ENCODE data around the gene MTMR11. TPM values are rescaled to one million over a fixed set of nuclear protein-coding genes. Genes with fewer than 3 reads are reported as not detected.

MTMR11 gene
- total RNA-seq, 1 experiment from 2014 or later: 16.0 TPM

GRCh38 chr1:149923626-149924025 lies 13.1 kb downstream of the MTMR11 start:
- CTCF ChIA-PET: no interaction called here
- no TSS peak for BruUV-seq (replicated peaks)
- no peak overlapping the region for H3K27ac ChIP-seq
- no peak for TF ChIP-seq EZH2 (IDR thresholded peaks at IDR 0.05; ENCODE audit: low read depth)
- TF ChIP-seq, protein P1, sequence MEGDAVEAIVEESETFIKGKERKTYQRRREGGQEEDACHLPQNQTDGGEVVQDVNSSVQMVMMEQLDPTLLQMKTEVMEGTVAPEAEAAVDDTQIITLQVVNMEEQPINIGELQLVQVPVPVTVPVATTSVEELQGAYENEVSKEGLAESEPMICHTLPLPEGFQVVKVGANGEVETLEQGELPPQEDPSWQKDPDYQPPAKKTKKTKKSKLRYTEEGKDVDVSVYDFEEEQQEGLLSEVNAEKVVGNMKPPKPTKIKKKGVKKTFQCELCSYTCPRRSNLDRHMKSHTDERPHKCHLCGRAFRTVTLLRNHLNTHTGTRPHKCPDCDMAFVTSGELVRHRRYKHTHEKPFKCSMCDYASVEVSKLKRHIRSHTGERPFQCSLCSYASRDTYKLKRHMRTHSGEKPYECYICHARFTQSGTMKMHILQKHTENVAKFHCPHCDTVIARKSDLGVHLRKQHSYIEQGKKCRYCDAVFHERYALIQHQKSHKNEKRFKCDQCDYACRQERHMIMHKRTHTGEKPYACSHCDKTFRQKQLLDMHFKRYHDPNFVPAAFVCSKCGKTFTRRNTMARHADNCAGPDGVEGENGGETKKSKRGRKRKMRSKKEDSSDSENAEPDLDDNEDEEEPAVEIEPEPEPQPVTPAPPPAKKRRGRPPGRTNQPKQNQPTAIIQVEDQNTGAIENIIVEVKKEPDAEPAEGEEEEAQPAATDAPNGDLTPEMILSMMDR (conservative IDR thresholded peaks at IDR 0.05): no peak
- H3K27me3 ChIP-seq (ENCODE audit: insufficient read depth, low read depth): no peaks in the 10 kb centered on the region
- H3K9me3 ChIP-seq (ENCODE audit: insufficient read depth, low read depth): no peaks in the 10 kb centered on the region
- peaks cover 43% of the 10 kb centered on the region for H3F3A ChIP-seq (ENCODE audit: insufficient read depth, low read depth)
- no peak overlapping the region for H3K4me3 ChIP-seq
- H3K79me2 ChIP-seq (ENCODE audit: low read depth): peaks cover 32% of the 10 kb centered on the region
- no peaks in the 10 kb centered on the region for H3K9me2 ChIP-seq (ENCODE audit: insufficient read depth)
- no peak overlapping the region for H3K4me2 ChIP-seq
- no peak for DNase-seq
- H3K36me3 ChIP-seq (ENCODE audit: low read depth): peaks cover 35% of the 10 kb centered on the region
- peaks cover 7% of the 10 kb centered on the region for H4K20me1 ChIP-seq (ENCODE audit: insufficient read depth)
- no peak overlapping the region for H2AFZ ChIP-seq
- POLR2A ChIA-PET (ENCODE audit: unreplicated experiment): no interaction called here
- peaks cover 17% of the 10 kb centered on the region for H3K4me1 ChIP-seq (replicated peaks; ENCODE audit: insufficient read depth)
- intact Hi-C loops (cut with micrococcal nuclease; ENCODE audit: unreplicated experiment): no loop called here

DNA sequence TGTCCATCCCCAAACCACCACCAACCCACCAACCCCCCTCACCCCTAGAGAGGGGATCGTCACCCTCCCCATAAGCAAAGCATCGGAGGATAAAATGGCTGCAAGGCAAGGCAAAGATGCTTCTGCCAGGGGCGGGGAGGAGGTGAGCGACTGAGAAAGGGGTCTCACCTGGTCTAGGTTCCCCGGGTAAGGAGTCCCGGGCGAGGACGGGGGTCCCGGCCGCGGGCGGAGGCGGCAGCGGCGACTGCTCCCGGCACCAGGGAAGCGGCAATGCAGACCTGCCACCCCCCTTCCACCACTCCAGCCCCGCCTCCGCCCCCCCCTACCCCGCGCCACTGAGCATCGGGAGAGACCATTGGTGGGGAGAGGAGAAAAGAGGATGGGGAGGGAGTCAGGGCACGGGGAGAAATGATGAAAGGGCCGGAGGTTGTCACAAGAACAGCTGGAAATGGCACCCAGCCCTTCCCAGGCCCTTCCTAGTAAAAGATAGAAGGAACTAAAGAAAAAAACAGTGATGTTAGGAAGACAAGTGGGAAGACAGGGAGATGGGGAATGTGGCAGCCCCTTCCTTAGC lies 19.0 kb downstream of the MTMR11 start, which contains the start of gene SV2A:
TSS of gene SV2A (minus strand) at position 274 of the 574 bp plus-strand sequence. CDS start 4,004 bp downstream, outside the sequence.
- Histone ChIP-seq H3K4me2 (no peak within 1 kb of the TSS), H3K4me1 (replicated peaks; ENCODE audit: insufficient read depth) (no peaks in the 10 kb centered on the region), H3K9me2 (ENCODE audit: insufficient read depth) (no peaks in the 10 kb centered on the region), H3K36me3 (ENCODE audit: low read depth) (peaks cover 4% of the 10 kb centered on the region; the same call in 1 of the 2 replicates), H4K20me1 (ENCODE audit: insufficient read depth) (no peaks in the 10 kb centered on the region), H3K27me3 (ENCODE audit: insufficient read depth, low read depth) (no peaks in the 10 kb centered on the region), H3K27ac (no peak within 1 kb of the TSS), H3K9me3 (ENCODE audit: insufficient read depth, low read depth) (no peaks in the 10 kb centered on the region), H3K79me2 (ENCODE audit: low read depth) (no peaks in the 10 kb centered on the region), H3F3A (ENCODE audit: insufficient read depth, low read depth) (peaks cover 19% of the 10 kb centered on the region; the same call in 1 of the 2 replicates), H3K4me3 (no peak within 1 kb of the TSS), H2AFZ (no peak within 1 kb of the TSS)
- CTCF ChIA-PET: no interaction called here
- no peak for DNase-seq
- TF ChIP-seq, protein P1 (conservative IDR thresholded peaks at IDR 0.05): no peak
- no peak for TF ChIP-seq EZH2 (IDR thresholded peaks at IDR 0.05; ENCODE audit: low read depth)
- no TSS peak for BruUV-seq (replicated peaks)
- intact Hi-C loops (cut with micrococcal nuclease; ENCODE audit: unreplicated experiment): no loop called here
- POLR2A ChIA-PET (ENCODE audit: unreplicated experiment): no interaction called here

GRCh38 chr1:149916898-149917252 lies 19.8 kb downstream of the MTMR11 start:
- no TSS peak for BruUV-seq (replicated peaks)
- Histone ChIP-seq H4K20me1 (ENCODE audit: insufficient read depth) (no peaks in the 10 kb centered on the region), H3K27me3 (ENCODE audit: insufficient read depth, low read depth) (no peaks in the 10 kb centered on the region), H3K4me1 (replicated peaks; ENCODE audit: insufficient read depth) (no peaks in the 10 kb centered on the region), H3K27ac (no peak overlapping the region), H3K36me3 (ENCODE audit: low read depth) (no peaks in the 10 kb centered on the region), H3K9me2 (ENCODE audit: insufficient read depth) (no peaks in the 10 kb centered on the region), H3F3A (ENCODE audit: insufficient read depth, low read depth) (peaks cover 12% of the 10 kb centered on the region; the same call in 1 of the 2 replicates), H3K4me2 (no peak overlapping the region), H2AFZ (no peak overlapping the region), H3K9me3 (ENCODE audit: insufficient read depth, low read depth) (no peaks in the 10 kb centered on the region), H3K79me2 (ENCODE audit: low read depth) (no peaks in the 10 kb centered on the region), H3K4me3 (no peak overlapping the region)
- no peak for DNase-seq
- intact Hi-C loops (cut with micrococcal nuclease; ENCODE audit: unreplicated experiment): no loop called here
- TF ChIP-seq, protein P1 (conservative IDR thresholded peaks at IDR 0.05): no peak
- no peak for TF ChIP-seq EZH2 (IDR thresholded peaks at IDR 0.05; ENCODE audit: low read depth)
- ChIA-PET POLR2A (ENCODE audit: unreplicated experiment) (no interaction called here), CTCF (no interaction called here)

Measured in PC-9 (cell line).